Ishikawa (cell line): ENCODE measurements around the gene NPM3.
A peak's percentile ranks its signal among the peaks of the same experiment; 100 is the strongest.

Experiments used
- CEBPB ChIP-seq: IDR thresholded peaks from 2 replicates; pipeline ENCODE4 v1.6.1; 2012
- CREB1 ChIP-seq: IDR thresholded peaks from 2 replicates; pipeline ENCODE4 v1.6.1; 2012; ENCODE audit warnings: low read depth
- EGR1 ChIP-seq: IDR thresholded peaks from 2 replicates; pipeline ENCODE4 v1.6.1; 2012
- EP300 ChIP-seq: IDR thresholded peaks from 2 replicates; pipeline ENCODE4 v1.6.1; 2012; ENCODE audit warnings: borderline replicate concordance
- FOXM1 ChIP-seq: IDR thresholded peaks from 2 replicates; pipeline ENCODE4 v1.6.1; 2012; ENCODE audit warnings: low read depth, borderline replicate concordance
- MAX ChIP-seq: IDR thresholded peaks from 2 replicates; pipeline ENCODE4 v1.6.1; 2012
- NFIC ChIP-seq: IDR thresholded peaks from 2 replicates; pipeline ENCODE4 v1.6.1; 2012
- RAD21 ChIP-seq: IDR thresholded peaks from 2 replicates; pipeline ENCODE4 v1.6.1; 2012; ENCODE audit warnings: low read depth
- REST ChIP-seq: IDR thresholded peaks from 2 replicates; pipeline ENCODE4 v1.6.1; 2012; ENCODE audit warnings: low read depth, mild to moderate bottlenecking
- TAF1 ChIP-seq: IDR thresholded peaks from 2 replicates; pipeline ENCODE4 v1.6.1; 2012; ENCODE audit warnings: low read depth, mild to moderate bottlenecking
- TCF12 ChIP-seq: IDR thresholded peaks from 2 replicates; pipeline ENCODE4 v1.6.1; 2012; ENCODE audit warnings: low read depth
- TEAD4 ChIP-seq: IDR thresholded peaks from 2 replicates; pipeline ENCODE4 v1.6.1; 2012
- USF1 ChIP-seq: IDR thresholded peaks from 2 replicates; pipeline ENCODE4 v1.6.1; 2012
- YY1 ChIP-seq: IDR thresholded peaks from 2 replicates; pipeline ENCODE4 v1.6.1; 2012; ENCODE audit warnings: low read depth
- ZBTB7A ChIP-seq: IDR thresholded peaks from 2 replicates; pipeline ENCODE4 v1.6.1; 2012; ENCODE audit warnings: low read depth

The NPM3 gene

GRCh38 chr10:101797403-101798059 lies 14.3 kb upstream of the NPM3 start:
- TF ChIP-seq FOXM1, result no peak
- no peak for TF ChIP-seq NFIC
- no peak for TF ChIP-seq MAX
- TF ChIP-seq ZBTB7A, result no peak
- TF ChIP-seq TEAD4, result no peak
- no peak for TF ChIP-seq RAD21

- TF ChIP-seq TCF12, result no peak
- TF ChIP-seq NFIC, result no peak
- no peak for TF ChIP-seq TAF1
- TF ChIP-seq RAD21, result no peak
- no peak for TF ChIP-seq YY1
- TF ChIP-seq EP300, result no peak
- TF ChIP-seq CEBPB, result no peak
- TF ChIP-seq TEAD4, result no peak
- no peak for TF ChIP-seq REST
- no peak for TF ChIP-seq EGR1
- no peak for TF ChIP-seq CREB1
- TF ChIP-seq USF1, result no peak
- TF ChIP-seq FOXM1, result no peak
- no peak for TF ChIP-seq ZBTB7A
- no peak for TF ChIP-seq MAX
These were observed 10.3 kb upstream of the NPM3 start for GRCh38 chr10:101793526-101793925.

GRCh38 chr10:101789686-101790085 lies 6.4 kb upstream of the NPM3 start:
- TF ChIP-seq CEBPB (no peak), REST (no peak), USF1 (no peak), EP300 (no peak), RAD21 (no peak), NFIC (no peak), TAF1 (no peak), CREB1 (no peak), FOXM1 (no peak), MAX (no peak), ZBTB7A (no peak), TCF12 (no peak), YY1 (no peak)

GRCh38 chr10:101789231-101789630 lies 6.0 kb upstream of the NPM3 start:
- TF ChIP-seq CEBPB, result peak; percentile 49; the same call in 1 of the 2 replicates

GRCh38 chr10:101785801-101786200 lies 2.6 kb upstream of the NPM3 start:
- TF ChIP-seq USF1, result no peak
- TF ChIP-seq TEAD4, result no peak
- TF ChIP-seq REST, result no peak
- TF ChIP-seq YY1, result no peak
- TF ChIP-seq TAF1, result no peak
- TF ChIP-seq RAD21, result no peak
- TF ChIP-seq EP300, result no peak
- no peak for TF ChIP-seq EGR1
- TF ChIP-seq ZBTB7A, result no peak
- TF ChIP-seq FOXM1, result no peak
- no peak for TF ChIP-seq MAX
- TF ChIP-seq CREB1, result no peak
- no peak for TF ChIP-seq TCF12
- TF ChIP-seq CEBPB, result no peak
- TF ChIP-seq NFIC, result no peak
